Heart left ventricle (tissue), 16 donors: ENCODE results near the gene CAMTA1. TPM values are rescaled to one million over a fixed set of nuclear protein-coding genes. Genes with fewer than 3 reads are reported as not detected.

Experiments
- ATAC-seq, 4 donors: fragments of 200-7000 bp; cut with Tn5 transposase; one replicate each; pipeline ENCODE4 v1.9.1; 2020 to 2022; ENCODE audit warnings: moderate library complexity in 4 of 4, mild to moderate bottlenecking in 3 of 4, moderate number of reproducible peaks in 1 of 4
- DNase-seq, 5 donors: peaks; one replicate each; pipeline ENCODE4 v3.0.0-alpha.2; 2020
- H3K27ac ChIP-seq, 12 donors: fragments of 200-600 bp; sonication (generic) in 4 of 12; one replicate each; pipeline versions ENCODE4 v1.5.0 to v1.8.0; 2016 to 2022; ENCODE audit warnings: mild to moderate bottlenecking in 2 of 12
- H3K27me3 ChIP-seq, 9 donors: fragments of 200-600 bp; sonication (generic) in 2 of 9; one replicate each; pipeline versions ENCODE4 v1.5.1 to v1.8.0; 2016 to 2022; ENCODE audit warnings: mild to moderate bottlenecking in 3 of 9
- H3K36me3 ChIP-seq, 9 donors: fragments of 200-600 bp; sonication (generic) in 2 of 9; one replicate each; pipeline versions ENCODE4 v1.5.0 to v1.8.0; 2018 to 2022; ENCODE audit warnings: mild to moderate bottlenecking in 2 of 9
- H3K4me1 ChIP-seq, 12 donors: fragments of 200-600 bp; sonication (generic) in 4 of 12; one replicate each; pipeline versions ENCODE4 v1.5.0 to v1.8.0; 2016 to 2022; ENCODE audit warnings: mild to moderate bottlenecking in 3 of 12
- H3K4me3 ChIP-seq, 12 donors: fragments of 200-600 bp; sonication (generic) in 4 of 12; one replicate each; pipeline versions ENCODE4 v1.5.0 to v1.8.0; 2017 to 2022; ENCODE audit warnings: mild to moderate bottlenecking in 9 of 12, moderate library complexity in 4 of 12
- H3K9me3 ChIP-seq, 12 donors: fragments of 200-600 bp; sonication (generic) in 4 of 12; one replicate each; pipeline versions ENCODE4 v1.5.0 to v1.8.0; 2016 to 2022; ENCODE audit warnings: mild to moderate bottlenecking in 1 of 12
- POLR2A ChIP-seq, 2 donors: fragments of 450-650 bp; IDR thresholded peaks; one replicate each; pipeline ENCODE4 v1.6.1; 2017; ENCODE audit warnings: antibody characterized with exemption in 2 of 2, mild to moderate bottlenecking in 2 of 2, moderate library complexity in 2 of 2
- WGBS, 4 donors: extraction: QIAGEN DNeasy Blood & Tissue Kit in 2 of 4; methylation state at CpG; one replicate each; pipeline versions ENCODE4 v1.1.5 to v1.1.7; 2013 to 2018; 5-methylcytosine and 5-hydroxymethylcytosine counted together
- intact Hi-C, 10 donors: fragments of 100-400 bp; cut with DNase I; formaldehyde crosslinking; loops; one replicate each; pipeline versions ENCODE4 v1.11.1 to v1.14.2; 2022
- polyA plus RNA-seq, 2 donors: library from polyadenylated mRNA; stranded (reverse); fragments of 200-250 nt; gene quantifications; one replicate each; pipeline ENCODE4 v1.2.3, GENCODE V29; 2013
- total RNA-seq, 9 donors: library from RNA; depleted of rRNA in 2 of 9; stranded (reverse); fragments of >200 nt in 2 of 9; fragmentation: NEBNext Ultra II Directional in 3 of 9; extraction: Animal tissue kit (Norgen Biotek cat#: 25700) in 3 of 9; gene quantifications; one replicate each; pipeline versions ENCODE4 v1.1.0 to v1.2.4, GENCODE V29; 2016 to 2023
- TF ChIP-seq, protein P1 (sequence below), 12 donors: fragments of 200-600 bp; sonication (generic) in 4 of 12; IDR thresholded peaks; one replicate each; pipeline versions ENCODE4 v1.5.0 to v1.8.0; 2018 to 2022; ENCODE audit warnings: antibody characterized with exemption in 12 of 12, mild to moderate bottlenecking in 5 of 12
- donor health status: ischemic (EF 13 %, LVEDD 7.1; RV severe dilation, severe dysfunction).
- donor health status: healthy with polysubstance abuse.
- donor health status: DM: no; HTN: yes; CAD: no.
- donor health status: DM: no; HTN: no; CAD: no.
- donor health status: ischemic (EF 25% LVEDD 6.9; RV normal size, moderate dysfunction).
- donor health status: ischemic (EF 25% LVEDD 5.7; RV mildly dilated, moderate dysfunction).
- donor health status: healthy.
- donor health status: DM: yes; HTN: yes; CAD: no.
- donor health status: ischemic (EF 35%, LVEDD 5.7; RV mildly dilated, moderate dysfunction).
- donor health status: nonischemic (EF 11% LVEDD 7.7; RV severe dilation, severe dysfunction).
- donor health status: DM: yes; HTN: yes; CAD: no.
- donor health status: PGD.
- donor health status: ischemic (EF 29% LVEDD 5.4; RV normal size, mild dysfunction).
- donor health status: nonischemic (EF 23%, LVEDD 6.1; RV moderate dilation, normal function).

CAMTA1 gene
- total and polyA plus RNA-seq, 11 donors = 114 to 303 (median 137) TPM

GRCh38 chr1:7646981-7647901, 862.0 kb downstream of the CAMTA1 start:
- Histone ChIP-seq H3K27ac (no peak overlapping the region), H3K4me3 (no peak overlapping the region), H3K9me3 (peaks cover 0 to 5% (median 0%) of the 10 kb centered on the region in 12 donors), H3K4me1 (peaks cover 0 to 27% (median 8%) of the 10 kb centered on the region in 12 donors), H3K27me3 (peaks cover 0 to 3% (median 0%) of the 10 kb centered on the region in 9 donors), H3K36me3 (no peaks in the 10 kb centered on the region)
- DNase-seq = peak; percentile 54 to 82 (median 62)
- intact Hi-C loops = loop anchor here (2.0 to 10.0 kb wide), 21 partner anchors 62 to 930 kb away; no protein-coding TSS in a partner anchor
- WGBS, 4 donors = 38 to 48% (median 44%) methylated on average over 24 to 30 of the region's 30 CpGs
- TF ChIP-seq POLR2A (IDR thresholded peaks at IDR 0.05) = no peak
- TF ChIP-seq, protein P1, sequence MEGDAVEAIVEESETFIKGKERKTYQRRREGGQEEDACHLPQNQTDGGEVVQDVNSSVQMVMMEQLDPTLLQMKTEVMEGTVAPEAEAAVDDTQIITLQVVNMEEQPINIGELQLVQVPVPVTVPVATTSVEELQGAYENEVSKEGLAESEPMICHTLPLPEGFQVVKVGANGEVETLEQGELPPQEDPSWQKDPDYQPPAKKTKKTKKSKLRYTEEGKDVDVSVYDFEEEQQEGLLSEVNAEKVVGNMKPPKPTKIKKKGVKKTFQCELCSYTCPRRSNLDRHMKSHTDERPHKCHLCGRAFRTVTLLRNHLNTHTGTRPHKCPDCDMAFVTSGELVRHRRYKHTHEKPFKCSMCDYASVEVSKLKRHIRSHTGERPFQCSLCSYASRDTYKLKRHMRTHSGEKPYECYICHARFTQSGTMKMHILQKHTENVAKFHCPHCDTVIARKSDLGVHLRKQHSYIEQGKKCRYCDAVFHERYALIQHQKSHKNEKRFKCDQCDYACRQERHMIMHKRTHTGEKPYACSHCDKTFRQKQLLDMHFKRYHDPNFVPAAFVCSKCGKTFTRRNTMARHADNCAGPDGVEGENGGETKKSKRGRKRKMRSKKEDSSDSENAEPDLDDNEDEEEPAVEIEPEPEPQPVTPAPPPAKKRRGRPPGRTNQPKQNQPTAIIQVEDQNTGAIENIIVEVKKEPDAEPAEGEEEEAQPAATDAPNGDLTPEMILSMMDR (IDR thresholded peaks at IDR 0.05) = peak; percentile 85 to 98 (median 94)
- peak in 1 of 4 donors; percentile 29 for ATAC-seq

DNA sequence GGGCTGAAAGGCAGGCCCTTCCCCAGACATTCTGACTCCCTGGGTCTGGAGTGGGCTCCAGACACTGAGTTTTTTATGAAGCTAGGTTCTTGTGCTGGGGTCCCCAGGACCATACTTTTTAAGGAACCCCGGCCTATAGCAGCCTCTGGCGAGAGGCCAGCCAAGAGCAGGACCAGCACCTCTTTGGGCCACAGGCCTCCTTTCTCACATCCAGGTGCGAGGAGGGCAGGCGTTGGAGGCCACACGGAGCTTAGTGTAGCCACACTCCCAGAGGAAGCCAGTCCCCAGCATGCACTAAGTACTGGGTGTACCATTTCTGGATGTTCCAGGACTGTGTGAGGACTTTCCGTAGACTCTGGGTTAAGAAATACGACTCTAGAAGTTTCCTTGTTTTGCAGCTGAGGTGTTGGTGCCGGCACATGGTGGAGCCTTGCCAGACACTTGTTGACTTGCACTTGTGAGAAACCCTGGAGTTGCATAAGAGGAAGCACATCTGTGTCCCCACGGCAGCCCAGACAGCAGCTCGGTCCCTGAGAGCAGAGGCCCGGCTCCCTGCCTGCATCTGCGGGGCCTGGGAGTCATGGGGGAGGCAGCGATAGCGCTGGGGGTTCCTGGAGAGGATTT, 863.6 kb downstream of the CAMTA1 start:
- DNase-seq = peak in 1 of 5 donors; percentile 57
- intact Hi-C loops = loop anchor here (5.0 to 10.0 kb wide), 17 partner anchors 64 to 932 kb away; no protein-coding TSS in a partner anchor

DNA sequence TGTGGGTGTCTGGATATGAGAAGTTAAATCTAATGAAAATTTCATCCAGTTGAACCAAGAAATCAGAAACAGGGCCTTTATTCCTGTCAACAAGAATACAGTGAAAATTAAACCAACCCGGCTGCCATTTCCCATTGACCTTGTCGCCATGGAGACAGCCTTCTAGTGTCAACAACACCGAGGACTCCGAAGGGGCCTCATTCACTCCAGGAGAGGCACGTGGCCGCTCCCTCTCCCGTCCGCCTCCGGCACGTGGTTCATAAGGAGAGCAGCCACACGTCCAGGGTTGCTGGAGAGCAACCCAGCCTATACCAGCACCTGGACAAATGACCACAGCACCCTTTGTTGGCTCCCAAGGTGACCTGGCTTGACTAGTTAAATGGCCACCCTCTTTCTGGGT, 865.5 kb downstream of the CAMTA1 start:
- Histone ChIP-seq H3K4me1 (peaks cover 0 to 14% (median under 1%) of the 10 kb centered on the region in 12 donors), H3K27me3 (peaks cover 0 to 3% (median 0%) of the 10 kb centered on the region in 9 donors), H3K4me3 (no peak overlapping the region), H3K36me3 (no peaks in the 10 kb centered on the region), H3K9me3 (no peaks in the 10 kb centered on the region), H3K27ac (no peak overlapping the region)
- DNase-seq (no peak), ATAC-seq (no peak)
- 62 to 88% (median 76%) methylated on average over 11 of the region's 11 CpGs for WGBS, 4 donors
- intact Hi-C loops = loop anchor here in 1 of 10 donors (10.0 kb wide), 1 partner anchor 936 kb away; no protein-coding TSS in a partner anchor
- TF ChIP-seq, protein P1 (IDR thresholded peaks at IDR 0.05) = no peak
- TF ChIP-seq POLR2A (IDR thresholded peaks at IDR 0.05) = no peak

More for the DNA sequence above, 863.6 kb downstream of the CAMTA1 start:
- H3K36me3 ChIP-seq = no peaks in the 10 kb centered on the region
- H3K27ac ChIP-seq = peak overlapping the region in 1 of 12 donors; percentile 11
- no peak for TF ChIP-seq POLR2A (IDR thresholded peaks at IDR 0.05)
- TF ChIP-seq, protein P1 (IDR thresholded peaks at IDR 0.05) = no peak
- peaks cover 0 to 3% (median 0%) of the 10 kb centered on the region in 9 donors for H3K27me3 ChIP-seq
- H3K4me1 ChIP-seq = peaks cover 0 to 24% (median 8%) of the 10 kb centered on the region in 12 donors
- peak in 3 of 4 donors; percentile 4 to 25 (median 19) for ATAC-seq
- 44 to 52% (median 49%) methylated on average over 14 of the region's 14 CpGs for WGBS, 4 donors
- no peak overlapping the region for H3K4me3 ChIP-seq
- H3K9me3 ChIP-seq = peaks cover 0 to 5% (median 0%) of the 10 kb centered on the region in 12 donors
